NK-92 treated with Interleukin-12 subunit alpha and Interleukin-12 subunit beta, amount 100 ng/mL, for 24 hours (cell line): ENCODE data around the gene ZMAT3.
"Not testable (repeated sequence)": the region's sequence is repeated elsewhere in the genome, so short reads cannot be mapped to it uniquely, and the experiment has no call there.

Experiments used
- DNase-seq: peaks from one replicate; lab custom pipeline; 2025; lab: John Stamatoyannopoulos, UW

ZMAT3 gene

DNA sequence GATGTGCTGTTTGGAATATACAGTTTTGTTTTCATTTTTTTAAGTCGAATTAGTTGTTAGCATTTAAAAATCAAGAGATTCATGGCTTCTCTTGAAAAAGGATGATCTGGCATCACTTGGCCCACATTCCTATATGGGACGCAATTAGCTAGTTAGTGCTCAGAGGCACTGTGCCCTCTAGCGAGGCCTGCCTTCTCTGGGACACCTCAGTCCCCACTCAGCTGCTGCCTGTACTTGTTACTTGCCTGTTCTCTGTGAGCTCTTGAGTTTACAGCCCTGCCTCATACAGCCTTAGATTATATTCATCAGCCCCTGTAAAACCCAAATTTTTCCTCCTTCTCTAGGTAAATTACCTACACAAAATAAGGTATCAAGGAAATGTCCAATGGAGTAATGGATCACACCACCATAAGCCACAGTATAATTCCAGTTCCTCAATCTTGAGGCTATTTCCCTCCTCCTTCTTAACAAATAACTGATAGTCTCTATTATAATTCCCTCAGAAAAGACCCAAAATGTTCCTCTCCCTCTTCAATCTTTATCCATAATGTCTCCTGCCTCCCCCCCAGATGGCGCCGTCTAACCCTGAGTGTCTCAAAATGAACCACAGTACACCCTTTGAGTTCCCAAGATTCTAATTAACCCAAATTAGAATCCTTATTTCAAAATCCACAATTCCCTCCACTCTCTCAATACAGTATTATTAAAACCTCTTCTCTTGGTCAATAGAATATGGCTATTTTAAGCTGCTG, 2.7 kb downstream of the ZMAT3 start:
- peak; percentile 8 for DNase-seq

DNA sequence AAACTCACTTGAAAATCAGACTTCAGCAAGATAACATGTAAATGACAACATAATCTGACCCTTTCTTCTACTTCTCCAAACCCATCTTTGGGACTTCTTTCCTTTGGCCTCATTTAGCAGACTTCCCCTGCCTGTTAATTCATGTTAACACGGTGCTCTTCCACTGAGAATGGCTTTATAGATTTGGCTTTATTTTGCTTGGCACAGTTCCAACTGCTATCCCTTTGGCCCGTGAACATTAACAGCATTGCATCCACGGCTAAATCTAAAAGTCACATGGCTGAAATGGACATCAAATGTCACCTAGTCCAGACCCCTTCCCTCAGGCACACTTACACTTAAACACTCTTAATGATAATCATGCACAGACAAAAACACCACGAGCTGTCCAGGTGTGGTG, 3.8 kb downstream of the ZMAT3 start:
- no peak for DNase-seq

- no peak for DNase-seq
Observed at GRCh38 chr3:179067291-179067690, 4.3 kb downstream of the ZMAT3 start.

- no peak for DNase-seq
Observed at GRCh38 chr3:179063945-179064560, 7.6 kb downstream of the ZMAT3 start.

DNA sequence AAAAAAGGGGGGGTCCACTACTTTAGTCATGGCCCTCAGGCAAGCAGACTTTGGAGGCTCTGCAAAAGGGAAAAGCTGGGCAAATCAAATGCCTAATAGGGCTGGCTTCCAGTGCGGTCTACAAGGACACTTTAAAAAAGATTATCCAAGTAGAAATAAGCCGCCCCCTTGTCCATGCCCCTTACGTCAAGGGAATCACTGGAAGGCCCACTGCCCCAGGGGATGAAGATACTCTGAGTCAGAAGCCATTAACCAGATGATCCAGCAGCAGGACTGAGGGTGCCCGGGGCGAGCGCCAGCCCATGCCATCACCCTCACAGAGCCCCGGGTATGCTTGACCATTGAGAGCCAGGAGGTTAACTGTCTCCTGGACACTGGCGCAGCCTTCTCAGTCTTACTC, 15.3 kb downstream of the ZMAT3 start:
- no peak for DNase-seq

DNA sequence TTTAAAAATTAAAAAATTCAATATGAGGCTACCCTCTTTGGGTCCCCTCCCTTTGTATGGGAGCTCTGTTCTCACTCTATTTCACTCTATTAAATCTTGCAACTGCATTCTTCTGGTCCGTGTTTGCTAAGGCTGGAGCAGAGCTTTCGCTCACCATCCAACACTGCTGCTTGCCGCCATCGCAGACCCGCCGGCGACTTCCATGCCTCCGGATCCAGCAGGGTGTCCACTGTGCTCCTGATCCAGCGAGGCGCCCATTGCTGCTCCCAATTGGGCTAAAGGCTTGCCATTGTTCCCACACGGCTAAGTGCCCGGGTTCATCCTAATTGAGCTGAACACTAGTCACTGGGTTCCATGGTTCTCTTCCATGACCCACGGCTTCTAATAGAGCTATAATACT, 17.0 kb downstream of the ZMAT3 start:
- DNase-seq: not testable (repeated sequence)

DNA sequence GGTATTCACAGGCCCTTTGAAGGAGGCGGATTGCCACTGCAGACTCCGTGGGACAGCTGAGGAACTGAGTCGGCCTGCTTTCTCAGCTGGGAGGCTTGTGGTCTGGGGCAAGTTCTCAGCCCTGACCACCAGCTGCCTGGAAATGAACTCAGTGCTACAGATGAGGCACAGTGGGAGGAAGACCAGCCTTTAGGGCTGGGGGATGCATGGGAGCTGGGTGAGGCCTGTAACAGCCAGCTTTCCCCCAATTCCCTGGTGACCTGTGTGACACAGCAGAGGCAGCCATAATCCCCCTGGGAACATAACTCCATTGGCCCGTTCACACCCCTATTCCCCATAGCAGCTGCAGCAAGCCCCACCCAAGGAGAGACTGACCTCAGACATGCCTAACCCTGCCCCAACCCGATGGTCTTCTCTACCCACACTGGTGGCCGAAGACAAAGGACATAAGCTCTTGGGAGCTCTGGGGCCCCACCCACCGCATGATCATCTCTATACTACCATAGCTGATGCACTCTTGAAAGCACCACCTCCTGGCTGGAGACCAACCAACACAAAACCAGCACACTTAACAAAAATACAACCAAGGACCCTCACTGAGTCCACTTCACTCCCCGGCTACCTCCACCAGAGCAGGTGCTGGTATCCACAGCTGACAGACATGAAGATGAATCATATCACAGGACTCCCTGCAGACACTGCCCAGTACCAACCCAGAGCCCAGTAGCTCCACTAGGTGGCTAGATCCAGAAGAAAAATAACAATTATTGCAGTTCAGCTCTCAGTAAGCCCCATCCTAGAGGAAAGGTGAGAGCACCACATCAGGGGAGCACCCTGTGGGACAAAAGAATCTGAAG, 24.9 kb downstream of the ZMAT3 start:
- no peak for DNase-seq

DNA sequence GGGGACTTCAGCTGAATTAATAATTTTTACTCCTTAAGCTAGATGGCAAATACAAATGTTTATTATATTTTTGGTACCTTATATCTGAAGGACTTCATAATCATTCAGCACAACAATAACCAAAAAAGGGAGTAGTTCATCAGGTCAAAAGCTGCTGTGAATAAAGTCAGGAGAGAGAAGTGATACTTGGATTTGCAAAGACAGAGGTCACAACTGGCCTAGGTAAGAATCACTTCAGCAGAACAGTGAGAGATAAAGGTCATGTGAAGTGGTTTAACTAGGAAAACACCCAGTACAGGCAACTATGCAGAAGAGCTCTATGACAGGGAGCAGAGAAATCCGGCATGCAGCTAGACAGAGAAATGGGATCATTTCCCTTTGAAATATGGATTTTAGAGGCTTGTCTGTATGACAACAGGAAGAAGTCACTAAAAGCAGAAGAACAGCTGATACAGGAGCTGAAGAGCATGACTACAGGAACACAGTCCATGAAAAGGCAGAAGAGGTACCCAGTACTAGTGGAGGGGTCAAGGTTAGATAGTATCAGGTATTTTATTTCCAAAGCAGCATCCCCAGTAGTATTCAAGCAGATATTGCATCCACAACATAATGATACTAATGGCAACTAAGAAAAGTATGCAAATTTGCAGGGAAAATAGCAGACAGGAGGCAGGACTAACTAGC, 25.7 kb downstream of the ZMAT3 start:
- no peak for DNase-seq

- not testable (repeated sequence) for DNase-seq
Observed at GRCh38 chr3:179038899-179039251, 32.7 kb downstream of the ZMAT3 start.

DNA sequence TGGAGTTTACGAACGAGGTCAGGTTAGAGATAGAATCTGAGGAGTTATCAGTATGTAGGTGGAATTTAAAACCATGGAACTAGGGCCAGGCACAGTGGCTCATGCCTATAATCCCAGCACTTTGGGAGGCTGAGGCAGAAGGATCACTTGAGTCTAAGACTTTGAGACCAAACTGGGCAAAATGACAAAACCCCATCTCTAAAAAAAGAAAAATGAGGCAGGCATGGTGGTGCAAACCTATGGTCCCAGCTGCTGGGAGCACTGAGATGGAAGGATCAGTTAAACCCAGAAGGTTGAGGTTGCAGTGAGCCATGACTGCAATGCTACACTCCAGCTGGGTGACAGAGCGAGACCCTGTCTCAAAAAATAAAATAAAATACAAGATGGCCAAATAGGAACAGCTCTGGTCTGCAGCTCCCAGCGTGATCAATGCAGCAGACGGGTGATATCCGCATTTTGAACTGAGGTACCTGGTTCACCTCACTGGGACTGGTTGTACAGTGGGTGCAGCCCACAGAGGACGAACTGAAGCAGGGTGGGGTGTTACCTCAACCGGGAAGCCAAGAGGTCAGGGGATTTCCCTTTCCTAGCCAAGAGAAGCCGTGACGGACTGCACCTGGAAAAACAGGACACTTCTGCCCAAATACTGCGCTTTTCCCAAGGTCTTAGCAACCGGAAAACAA, 33.3 kb downstream of the ZMAT3 start:
- no peak for DNase-seq

- no peak for DNase-seq
Observed at GRCh38 chr3:179037351-179037750, 34.3 kb downstream of the ZMAT3 start.

DNA sequence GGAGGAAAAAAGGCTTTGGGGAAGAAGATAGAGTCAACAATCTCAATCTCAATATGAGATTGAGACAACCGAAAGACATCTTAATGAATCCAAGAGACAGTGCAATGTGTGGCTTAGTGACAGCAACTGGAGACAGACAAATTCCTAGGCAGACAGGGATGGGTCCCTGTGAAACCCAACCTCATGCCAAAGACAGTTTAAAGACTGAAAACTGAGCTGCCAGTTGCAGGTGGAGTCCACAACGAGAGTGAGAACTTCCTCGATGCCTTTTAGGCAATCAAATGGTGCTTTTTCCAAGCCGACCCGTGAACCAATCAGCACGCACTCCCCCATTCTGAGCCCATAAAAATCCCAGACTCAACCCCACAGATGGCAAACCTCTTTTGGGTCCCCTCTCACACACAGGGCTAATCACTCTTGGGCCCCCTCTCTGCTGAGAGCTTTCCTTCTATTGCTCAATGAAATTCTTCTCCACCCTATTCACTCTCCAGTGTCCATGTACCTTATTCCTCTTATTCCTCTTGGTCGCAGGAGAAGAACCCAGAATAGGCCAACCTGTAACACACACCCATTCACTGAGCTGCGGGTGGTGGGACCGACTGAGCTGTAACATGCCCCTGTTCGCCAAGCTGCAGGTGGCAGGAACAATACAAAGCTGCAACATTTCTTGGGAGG, 34.8 kb downstream of the ZMAT3 start:
- no peak for DNase-seq

DNA sequence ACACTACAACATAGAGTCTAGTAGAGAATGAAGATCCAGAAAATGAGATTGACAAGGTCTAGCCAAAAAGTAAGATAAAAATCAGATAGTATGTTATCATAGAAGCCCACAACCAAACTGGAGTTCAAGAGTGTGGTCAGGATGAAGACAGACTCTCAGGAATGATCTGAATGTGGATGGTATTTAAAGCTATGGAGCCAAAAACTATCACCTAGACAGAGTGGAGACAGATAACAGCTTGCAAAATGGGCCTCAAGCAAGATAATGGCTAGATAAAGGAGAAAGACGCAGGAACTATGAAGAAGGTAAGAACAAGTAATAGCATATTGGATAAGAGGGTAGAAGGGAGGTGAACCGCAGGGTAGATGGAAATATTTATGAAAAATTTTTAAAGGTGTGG, 35.4 kb downstream of the ZMAT3 start:
- DNase-seq: no peak

DNA sequence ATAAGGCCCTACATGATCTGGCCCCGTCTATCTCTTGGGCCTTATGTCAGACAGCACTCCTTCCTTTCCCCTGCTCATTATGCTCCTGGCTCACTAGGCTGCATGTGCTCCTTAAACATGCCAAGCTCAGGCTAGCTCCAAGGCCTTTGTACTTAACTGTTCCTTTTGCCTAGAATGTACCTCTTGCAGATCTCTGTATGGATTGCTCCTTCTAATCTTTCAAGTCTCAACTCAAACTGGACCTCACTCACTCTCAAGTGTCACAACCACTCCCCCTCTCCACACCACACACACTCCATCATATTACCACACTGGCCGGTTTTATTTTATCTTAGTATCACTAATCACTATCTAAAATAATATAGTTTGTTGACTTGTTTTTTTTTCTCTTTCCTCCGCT, 36.4 kb downstream of the ZMAT3 start:
- no peak for DNase-seq

- not testable (repeated sequence) for DNase-seq
Observed at GRCh38 chr3:179033304-179033657, 38.3 kb downstream of the ZMAT3 start.

GRCh38 chr3:179032454-179033303, 38.9 kb downstream of the ZMAT3 start:
- DNase-seq: not testable (repeated sequence)

- no peak for DNase-seq
Observed at GRCh38 chr3:179029096-179029495, 42.5 kb downstream of the ZMAT3 start.

- no peak for DNase-seq
Observed at GRCh38 chr3:179028408-179028807, 43.2 kb downstream of the ZMAT3 start.

DNA sequence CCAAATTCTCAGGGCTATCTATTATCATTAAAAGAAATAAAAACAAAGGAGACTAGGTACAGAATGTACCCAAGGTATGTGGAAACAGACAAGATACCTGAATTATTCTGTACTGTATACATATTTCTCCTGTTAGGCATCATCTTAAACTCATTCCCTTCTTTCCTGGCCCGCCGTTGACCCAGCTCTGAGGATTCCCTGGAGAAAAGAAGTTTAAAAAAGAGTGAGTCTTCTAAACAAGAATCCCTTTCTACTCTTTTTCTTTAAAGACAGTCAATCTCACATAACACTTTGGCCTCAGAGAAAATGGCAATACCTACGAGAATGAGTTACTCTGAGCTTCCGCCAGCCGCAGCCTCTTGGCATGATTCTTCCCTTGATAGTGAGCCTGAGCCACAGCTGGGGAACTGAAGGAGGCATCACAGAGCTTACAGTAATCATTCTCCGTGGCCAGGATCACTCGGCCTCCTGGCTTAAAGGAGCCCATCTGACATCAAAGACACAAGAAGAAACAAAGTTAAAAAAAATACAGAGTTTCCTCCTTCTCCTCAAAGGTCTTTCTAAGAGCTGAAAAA, 44.2 kb downstream of the ZMAT3 start:
- DNase-seq: no peak

DNA sequence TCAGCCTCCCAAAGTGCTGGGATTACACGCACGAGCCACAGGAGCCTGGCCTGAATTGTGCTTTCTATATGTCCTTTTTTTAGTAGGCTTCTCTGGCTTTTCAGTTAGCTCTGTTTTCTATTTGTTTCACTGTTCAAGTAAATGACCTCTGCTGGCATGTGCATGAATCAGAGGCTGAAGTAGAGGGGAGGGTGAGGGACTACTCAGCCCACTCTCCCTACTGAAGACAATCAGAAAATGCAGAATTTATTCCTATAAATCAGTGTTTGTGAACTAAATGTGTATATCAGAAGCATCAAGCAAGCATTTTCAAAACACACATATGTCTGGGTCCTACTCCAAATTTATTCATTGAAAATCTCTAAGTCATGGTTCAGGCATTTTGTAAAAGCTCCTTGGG, 45.0 kb downstream of the ZMAT3 start:
- no peak for DNase-seq
